SU-DHL-6 (cell line): ENCODE results near the gene WDR13.
"Not testable (repeated sequence)": the region's sequence is repeated elsewhere in the genome, so short reads cannot be mapped to it uniquely, and the experiment has no call there.

ENCODE experiments used
- H2AFZ ChIP-seq: fragments of 200-600 bp; sonication (generic); 2 replicates; pipeline ENCODE4 v1.6.1; 2014; ENCODE audit warnings: low read depth, mild to moderate bottlenecking, moderate library complexity, mixed read lengths, antibody characterized with exemption, low read length; ENCODE audit not compliant: severe bottlenecking
- H3F3A ChIP-seq: fragments of 200-600 bp; shearing (Covaris generic); 2 replicates; pipeline ENCODE4 v1.6.0; 2016; ENCODE audit warnings: antibody characterized with exemption, mild to moderate bottlenecking; ENCODE audit not compliant: insufficient read depth
- H3K27ac ChIP-seq: fragments of 200-600 bp; sonication (generic); 2 replicates; pipeline ENCODE4 v1.5.1; 2016; ENCODE audit warnings: low read depth, mild to moderate bottlenecking, low read length, moderate library complexity, mixed read lengths
- H3K27me3 ChIP-seq: fragments of 200-600 bp; sonication (generic), shearing (Covaris generic); 2 replicates; pipeline ENCODE4 v1.6.0; 2014; ENCODE audit warnings: mild to moderate bottlenecking, low read length
- H3K36me3 ChIP-seq: fragments of 200-600 bp; sonication (generic); 2 replicates; pipeline ENCODE4 v1.6.1; 2014; ENCODE audit warnings: mild to moderate bottlenecking, low read length, mixed read lengths
- H3K4me2 ChIP-seq: fragments of 300-600, 200-600 bp; shearing (Covaris generic), sonication (generic); 2 replicates; pipeline ENCODE4 v1.6.0; 2014; ENCODE audit warnings: low read length, low read depth, mild to moderate bottlenecking; ENCODE audit not compliant: poor library complexity, severe bottlenecking
- H3K4me3 ChIP-seq: fragments of 200-600 bp; sonication (generic); 2 replicates; pipeline ENCODE4 v1.5.1; 2014; ENCODE audit warnings: antibody characterized with exemption, low read length, mild to moderate bottlenecking, mixed read lengths; ENCODE audit not compliant: insufficient read depth, poor library complexity, severe bottlenecking
- H3K79me2 ChIP-seq: fragments of 200-600 bp; sonication (generic); 2 replicates; pipeline ENCODE4 v1.6.1; 2014; ENCODE audit warnings: mild to moderate bottlenecking, low read length, moderate library complexity; ENCODE audit not compliant: insufficient read depth
- H3K9ac ChIP-seq: fragments of 200-600 bp; sonication (generic); 2 replicates; pipeline ENCODE4 v1.7.0; 2014; ENCODE audit warnings: mild to moderate bottlenecking, low read length
- H3K9me2 ChIP-seq: fragments of 200-600 bp; sonication (generic); replicated peaks from 2 replicates; pipeline ENCODE4 v1.6.1; 2014; ENCODE audit warnings: low read length; ENCODE audit not compliant: insufficient read depth
- H3K9me3 ChIP-seq: fragments of 200-600 bp; sonication (generic); 2 replicates; pipeline ENCODE4 v1.6.1; 2014; ENCODE audit warnings: low read length, mixed read lengths; ENCODE audit not compliant: insufficient read depth
- H4K20me1 ChIP-seq: fragments of 200-600 bp; sonication (generic); 2 replicates; pipeline ENCODE4 v1.6.1; 2014; ENCODE audit warnings: low read depth, mild to moderate bottlenecking, antibody characterized with exemption, low read length, moderate library complexity, mixed read lengths

Gene WDR13

DNA sequence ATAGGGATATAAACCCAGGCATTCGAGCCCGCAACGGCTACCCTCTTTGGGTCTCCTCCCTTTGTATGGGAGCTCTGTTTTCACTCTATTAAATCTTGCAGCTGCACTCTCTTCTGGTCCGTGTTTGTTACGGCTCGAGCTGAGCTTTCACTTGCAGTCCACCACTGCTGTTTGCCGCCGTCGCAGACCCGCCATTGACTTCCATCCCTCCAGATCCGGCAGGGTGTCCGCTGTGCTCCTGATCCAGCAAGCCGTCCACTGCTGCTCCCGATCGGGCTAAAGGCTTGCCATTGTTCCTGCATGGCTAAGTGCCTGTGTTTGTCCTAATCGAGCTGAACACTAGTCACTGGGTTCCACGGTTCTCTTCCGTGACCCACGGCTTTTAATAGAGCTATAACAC, 57.5 kb downstream of the WDR13 start:
- not testable (repeated sequence) for H3K4me3 ChIP-seq, H3K4me2 ChIP-seq, H3K9me3 ChIP-seq, H3K36me3 ChIP-seq, H3K9me2 ChIP-seq, H3K9ac ChIP-seq, H3K27ac ChIP-seq, H4K20me1 ChIP-seq, H3K79me2 ChIP-seq, H2AFZ ChIP-seq, H3F3A ChIP-seq, H3K27me3 ChIP-seq
